HG03342 (cell line): ENCODE results near the gene HTRA2.
"Not testable (repeated sequence)": the region's sequence is repeated elsewhere in the genome, so short reads cannot be mapped to it uniquely, and the experiment has no call there.

ENCODE experiments used
- ATAC-seq: cut with Tn5 transposase; IDR thresholded peaks from one replicate; pipeline ENCODE4 v1.9.1; 2021; ENCODE audit warnings: mild to moderate bottlenecking, moderate library complexity; ENCODE audit not compliant: unreplicated experiment

The HTRA2 gene

DNA sequence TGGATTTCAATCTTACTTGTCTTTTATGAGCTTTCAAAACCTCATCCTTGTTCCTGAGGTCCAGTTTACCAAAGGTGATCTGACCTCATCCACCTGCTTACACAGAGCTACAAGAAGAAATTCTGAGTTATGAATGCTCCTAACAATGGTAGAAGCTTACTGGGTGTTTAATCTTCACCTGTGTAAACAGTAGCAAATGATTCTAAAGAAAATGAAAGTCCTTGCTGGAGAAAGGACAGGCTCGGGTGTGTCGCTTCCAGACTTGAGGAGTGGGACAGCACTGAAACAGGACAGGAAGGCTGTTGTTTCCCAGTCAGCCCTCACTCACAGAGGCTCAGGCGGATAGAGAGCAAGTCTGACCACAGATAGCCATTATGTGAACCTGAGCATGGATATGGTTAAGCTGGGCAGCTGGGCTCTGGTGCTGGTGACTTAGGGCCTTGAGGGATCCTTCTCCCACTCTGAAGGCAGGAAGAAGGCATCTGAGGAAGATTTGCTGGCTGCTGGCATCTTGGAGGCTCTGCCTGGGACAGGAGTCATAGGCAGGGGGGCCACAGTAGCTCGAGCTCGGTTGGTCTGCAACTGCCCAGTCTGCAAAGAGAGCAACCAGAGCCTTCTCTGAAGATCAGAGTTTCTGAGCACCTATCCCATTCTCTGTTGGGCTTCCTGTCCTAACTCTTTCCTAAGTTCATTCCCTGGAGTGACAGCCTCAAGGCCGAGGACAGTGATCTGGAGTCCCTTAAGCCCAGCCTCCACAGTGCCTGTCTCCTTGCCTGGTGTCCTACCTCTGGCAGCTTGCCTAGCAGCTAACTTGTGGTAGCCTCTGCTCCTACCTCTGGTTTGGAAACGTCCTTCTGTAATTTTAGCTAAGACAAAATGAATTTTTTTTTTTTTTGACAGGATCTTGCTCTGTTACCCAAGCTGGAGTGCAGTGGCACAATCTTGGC lies 28.8 kb downstream of the HTRA2 start:
- no peak for ATAC-seq

DNA sequence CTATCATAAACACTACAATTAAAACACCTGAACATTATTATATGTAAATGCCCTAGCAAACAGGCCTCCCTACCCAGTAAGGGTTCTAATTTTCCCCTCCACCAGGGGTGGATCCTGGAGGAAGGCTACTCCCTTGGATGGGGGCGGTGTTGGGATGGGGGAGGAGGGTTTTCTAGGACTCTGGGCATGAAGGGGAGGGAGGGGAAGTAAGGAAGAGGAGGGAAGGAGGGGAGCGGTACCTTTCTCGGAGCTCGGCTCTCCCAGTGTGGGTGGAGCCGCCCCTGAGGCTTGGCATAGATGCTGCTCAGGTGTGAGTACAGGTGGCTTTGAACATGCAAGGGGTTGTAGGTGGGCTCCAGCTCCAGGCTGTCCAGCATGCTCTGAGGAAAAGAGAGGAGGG lies 30.2 kb downstream of the HTRA2 start:
- no peak for ATAC-seq

DNA sequence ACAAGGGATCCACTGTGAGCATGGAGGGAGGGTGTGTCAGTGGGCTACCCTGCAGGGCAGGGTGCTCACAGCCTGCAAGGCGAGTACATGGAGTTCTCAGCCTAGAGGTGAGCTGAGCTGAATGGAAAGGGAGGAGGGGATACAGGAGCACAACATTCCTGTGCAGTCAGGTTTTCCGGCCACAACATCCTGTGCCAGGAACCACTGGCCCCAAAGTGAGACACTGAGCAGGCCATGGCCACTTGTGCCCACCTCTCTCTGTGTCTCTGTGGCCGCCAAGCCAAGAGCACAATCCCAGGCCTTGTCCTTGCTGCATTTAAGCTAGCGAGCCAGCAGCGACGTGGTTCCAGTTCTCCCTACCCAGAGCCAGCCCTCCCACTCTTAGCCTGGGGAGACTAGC lies 30.9 kb downstream of the HTRA2 start:
- ATAC-seq, result no peak

DNA sequence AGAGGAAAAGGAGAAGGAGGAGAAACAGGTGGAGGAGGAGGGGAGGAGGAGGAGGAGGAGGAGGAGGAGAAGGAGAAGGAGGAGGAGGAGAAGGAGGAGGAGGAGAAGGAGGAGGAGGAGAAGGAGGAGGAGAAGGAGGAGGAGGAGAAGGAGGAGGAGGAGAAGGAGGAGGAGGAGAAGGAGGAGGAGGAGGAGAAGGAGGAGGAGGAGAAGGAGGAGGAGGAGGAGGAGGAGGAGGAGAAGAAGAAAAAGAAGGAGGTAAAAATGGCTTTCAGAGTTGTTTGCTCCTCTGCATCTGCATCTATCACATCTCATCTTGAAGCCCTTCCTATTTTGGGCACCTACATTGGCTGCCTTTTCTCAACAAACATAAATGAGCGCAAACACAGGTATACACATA lies 31.3 kb downstream of the HTRA2 start:
- ATAC-seq, result not testable (repeated sequence)

DNA sequence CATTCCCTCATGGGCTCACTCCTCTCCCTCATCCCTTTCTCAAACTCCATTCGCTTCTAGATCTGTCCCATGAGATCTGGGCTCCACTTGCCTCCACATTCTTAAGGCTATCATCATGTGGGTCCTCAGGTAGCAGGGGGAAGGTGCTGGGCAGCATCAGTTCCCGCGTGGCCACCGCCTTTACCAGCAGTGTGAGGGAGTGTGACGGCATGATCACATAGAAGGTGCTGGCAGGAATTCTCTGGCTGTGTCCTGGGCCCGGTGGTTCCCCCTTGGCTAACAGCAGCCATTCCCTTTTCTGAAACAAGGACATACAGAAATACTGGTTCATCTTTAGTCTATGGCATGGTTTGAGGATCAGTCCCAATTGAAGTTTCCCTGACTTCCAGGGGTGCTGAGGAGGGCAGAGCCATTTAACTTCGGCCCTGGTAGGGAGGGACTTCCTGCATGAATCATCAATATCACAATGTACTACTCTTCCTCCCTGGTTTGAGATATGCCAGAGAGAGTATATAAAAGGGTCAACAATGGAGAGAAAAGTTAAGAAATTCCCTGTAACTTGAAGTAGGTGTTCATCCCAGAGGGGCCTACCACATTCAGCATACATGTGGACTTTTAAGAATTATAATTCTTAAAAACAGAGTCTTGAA lies 32.5 kb downstream of the HTRA2 start:
- no peak for ATAC-seq

DNA sequence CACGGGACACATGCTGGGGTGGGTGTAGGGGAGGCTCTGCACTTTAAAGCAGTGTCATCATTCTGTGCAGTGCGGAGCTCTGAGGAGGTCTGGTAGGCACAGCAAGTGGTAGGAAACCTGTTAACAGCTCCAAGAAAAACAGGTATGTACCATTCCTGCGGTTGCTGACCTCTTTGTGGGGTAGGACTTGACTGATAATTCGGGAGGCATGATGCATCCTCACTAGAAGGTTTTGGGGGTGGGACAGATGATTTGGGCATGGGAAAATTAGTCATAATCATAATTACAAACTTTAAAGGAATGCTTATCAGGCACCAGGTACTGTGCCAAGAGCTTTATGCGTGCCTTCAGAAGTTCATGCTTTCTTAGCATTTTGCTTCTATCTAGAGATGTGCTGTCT lies 34.5 kb downstream of the HTRA2 start:
- ATAC-seq, result no peak

DNA sequence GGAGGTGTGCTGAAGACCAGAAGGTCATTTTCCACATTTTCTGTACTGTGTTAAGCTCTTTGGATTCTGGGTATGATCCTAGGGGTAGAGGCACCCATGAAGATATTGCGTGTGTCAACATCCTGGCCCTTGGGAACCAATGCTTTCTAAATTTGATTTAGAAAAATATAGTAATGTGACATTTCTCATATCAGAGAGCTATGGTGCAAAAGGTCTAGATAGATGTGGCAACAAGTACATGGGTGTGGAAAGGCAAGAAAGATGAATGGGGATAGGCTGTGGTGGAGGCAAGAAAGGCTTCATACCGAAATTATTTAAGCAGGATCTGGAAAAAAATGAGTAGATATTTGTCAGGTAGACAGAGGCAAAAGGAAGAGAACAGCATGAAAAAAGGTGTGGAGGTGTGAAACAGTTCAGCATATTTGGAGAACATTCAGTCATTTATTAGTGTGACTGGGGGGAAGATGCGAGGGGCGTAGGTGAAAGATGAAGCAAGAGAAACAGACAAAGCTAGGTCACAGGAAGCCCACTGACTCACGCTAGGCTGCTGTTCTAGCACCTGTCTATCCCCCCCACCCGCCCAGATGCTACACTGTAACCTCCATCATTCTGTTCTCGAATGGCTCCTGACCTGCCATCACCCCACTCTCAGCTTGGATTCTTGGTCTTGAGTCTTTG lies 36.5 kb downstream of the HTRA2 start:
- no peak for ATAC-seq

DNA sequence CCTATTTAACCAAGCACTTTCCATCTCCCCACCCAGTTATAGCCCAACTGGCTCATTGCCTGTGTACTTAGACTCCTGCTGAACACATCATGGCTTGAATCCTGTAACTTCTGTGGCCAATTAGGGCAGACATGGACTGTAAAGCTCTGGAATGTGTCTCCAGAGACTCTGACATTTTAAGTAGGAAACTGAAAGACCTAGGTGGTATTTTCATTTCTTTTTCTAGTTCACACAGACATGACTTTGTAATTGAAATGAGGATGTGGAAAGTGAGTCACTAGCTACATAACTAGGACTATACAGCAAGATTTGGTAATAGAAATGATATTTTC lies 37.0 kb downstream of the HTRA2 start:
- no peak for ATAC-seq

DNA sequence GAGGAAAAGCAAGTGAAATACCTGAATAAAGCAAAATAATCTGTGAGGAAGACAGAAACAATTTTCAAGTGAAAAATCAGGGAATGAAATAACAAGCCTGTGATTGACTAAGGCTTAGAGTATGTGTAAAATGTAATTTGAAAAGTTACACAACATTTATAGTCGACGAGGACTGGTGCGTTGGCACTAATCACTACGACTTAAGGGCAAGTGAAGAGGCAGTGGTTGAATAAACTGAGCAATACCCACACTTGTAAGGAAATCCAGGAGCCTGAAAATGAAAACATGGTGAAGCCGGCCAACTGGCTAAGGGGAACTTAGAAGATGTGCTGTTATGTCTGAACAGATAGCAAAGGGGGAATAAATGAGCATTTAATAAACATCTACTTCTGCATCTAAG lies 38.1 kb downstream of the HTRA2 start:
- no peak for ATAC-seq

DNA sequence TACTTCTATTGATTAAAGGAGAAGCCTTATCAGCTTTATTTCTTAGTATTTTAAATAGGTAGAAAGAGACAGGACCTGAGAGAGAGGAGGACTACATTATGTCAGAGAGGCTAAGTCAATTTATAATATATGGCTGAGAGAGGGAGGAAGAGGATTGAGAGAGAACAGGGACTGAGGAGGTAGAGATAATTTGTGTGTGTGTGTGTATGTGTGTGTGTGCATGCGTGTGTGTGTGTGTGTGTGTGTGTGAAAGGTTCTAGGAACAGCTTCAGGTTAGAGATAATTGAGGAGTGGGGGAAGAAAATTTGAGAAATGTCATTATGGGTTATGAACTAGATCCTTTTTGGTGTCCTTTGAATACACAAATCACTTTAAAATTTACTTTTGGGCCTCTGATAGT lies 40.0 kb downstream of the HTRA2 start:
- ATAC-seq, result no peak

DNA sequence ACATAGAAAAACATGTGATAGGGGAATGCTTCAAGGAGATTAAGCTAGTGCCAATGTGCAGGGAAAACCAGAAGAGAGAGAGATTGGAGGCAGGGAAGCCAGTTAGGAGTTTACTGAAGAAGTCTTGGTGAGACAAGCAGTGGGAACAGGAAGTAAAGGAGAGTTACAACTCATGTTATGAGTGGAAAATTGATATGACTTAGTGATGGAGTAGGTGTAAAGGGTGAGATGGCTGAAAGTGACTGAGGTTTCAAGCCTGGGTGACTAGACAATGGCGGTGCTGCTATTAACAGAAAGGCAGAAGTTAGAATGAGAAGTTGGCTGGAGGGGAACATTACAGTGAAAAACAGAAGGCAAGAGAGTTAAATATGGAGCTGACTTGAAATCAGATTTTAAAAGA lies 41.3 kb downstream of the HTRA2 start:
- ATAC-seq, result peak; percentile 69

DNA sequence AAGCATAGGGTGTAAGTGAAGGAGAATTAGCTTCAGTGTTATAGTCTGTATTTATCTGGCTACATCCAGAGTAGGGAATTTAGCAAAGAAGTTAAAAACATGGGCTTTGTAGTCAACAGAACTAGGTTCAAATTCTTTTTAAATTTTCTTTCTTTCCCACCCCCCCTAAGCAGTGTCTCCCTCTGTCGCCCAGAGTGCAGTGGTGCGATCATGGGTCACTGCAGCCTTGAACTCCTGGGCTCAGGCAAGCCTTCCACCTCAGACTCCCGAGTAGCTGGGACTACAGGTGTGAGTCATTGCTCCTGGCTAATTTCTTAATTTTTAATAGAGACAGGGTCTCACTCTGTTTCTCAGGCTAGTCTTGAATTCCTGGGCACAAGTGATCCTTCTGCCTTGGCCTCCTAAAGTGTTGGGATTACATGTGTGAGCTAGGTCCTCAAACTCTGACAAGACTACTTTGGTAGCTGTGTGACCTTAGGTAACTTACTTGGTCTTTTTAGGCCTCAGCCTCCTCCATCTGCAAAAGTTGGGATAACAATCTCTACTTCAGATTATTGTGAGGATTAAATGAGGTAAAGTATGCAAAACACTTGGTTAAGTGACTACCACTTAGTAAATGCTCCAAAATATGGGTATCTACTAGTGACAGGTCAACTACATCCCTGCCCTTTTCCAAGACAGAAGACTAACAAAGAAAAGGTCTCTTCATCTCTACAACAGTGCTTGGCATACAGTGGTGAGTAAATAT lies 42.6 kb downstream of the HTRA2 start:
- no peak for ATAC-seq

DNA sequence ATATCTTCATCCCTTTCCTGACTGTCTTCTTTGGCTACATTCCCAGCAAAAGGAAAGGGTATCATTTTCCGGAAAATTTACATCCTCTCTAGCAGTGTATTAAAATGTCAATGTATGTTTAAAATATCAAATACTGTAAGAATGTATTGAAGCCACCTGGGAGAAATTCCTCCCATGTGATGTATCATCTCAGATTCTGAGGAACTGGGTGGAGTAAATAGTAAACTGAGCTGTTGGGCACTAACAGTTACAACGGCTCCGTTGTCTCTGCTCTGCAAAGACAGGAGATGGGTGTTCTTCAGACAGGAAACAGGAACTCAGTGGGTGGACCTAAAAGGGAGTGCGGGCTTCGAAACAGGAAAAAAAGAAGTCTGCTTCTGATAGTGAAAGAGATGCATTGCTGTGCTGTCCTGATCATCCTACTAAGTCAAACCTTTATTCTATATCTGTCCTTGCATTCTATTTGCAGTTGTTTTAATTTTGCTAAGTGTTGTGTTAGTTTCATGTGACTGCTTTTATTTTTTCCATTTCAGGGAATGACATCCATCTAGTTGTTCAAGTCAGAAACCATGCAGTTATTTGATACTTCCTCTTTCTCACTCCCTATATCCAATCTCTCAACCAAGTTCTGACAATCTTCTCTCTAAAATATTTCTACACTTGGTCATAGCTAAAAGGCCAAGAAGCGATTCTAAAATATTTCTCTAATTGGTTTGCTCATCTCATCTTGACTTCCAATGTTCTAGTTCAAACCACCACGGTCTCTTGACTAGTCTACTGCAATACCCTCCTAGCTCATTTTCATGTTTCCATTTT lies 44.2 kb downstream of the HTRA2 start:
- ATAC-seq, result peak; percentile 44

DNA sequence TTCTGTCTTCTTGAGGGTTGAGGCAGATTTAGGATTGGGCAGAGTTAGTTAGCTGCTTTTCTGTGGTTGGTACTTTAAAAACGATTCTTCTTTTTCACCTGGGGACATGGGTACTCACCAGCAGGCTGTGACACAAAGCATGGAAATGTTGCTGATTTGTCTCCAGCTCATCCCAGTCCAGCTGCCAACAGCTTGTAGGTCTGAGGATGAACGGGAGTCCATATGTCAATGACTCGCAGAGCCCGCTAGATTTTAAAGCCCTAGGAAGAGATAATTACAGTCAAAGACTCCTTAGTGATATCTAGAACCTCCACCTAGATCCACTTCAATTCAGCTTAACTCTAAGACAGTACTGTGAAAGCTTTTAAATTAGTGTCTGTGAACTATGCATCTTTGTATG lies 45.6 kb downstream of the HTRA2 start:
- no peak for ATAC-seq

DNA sequence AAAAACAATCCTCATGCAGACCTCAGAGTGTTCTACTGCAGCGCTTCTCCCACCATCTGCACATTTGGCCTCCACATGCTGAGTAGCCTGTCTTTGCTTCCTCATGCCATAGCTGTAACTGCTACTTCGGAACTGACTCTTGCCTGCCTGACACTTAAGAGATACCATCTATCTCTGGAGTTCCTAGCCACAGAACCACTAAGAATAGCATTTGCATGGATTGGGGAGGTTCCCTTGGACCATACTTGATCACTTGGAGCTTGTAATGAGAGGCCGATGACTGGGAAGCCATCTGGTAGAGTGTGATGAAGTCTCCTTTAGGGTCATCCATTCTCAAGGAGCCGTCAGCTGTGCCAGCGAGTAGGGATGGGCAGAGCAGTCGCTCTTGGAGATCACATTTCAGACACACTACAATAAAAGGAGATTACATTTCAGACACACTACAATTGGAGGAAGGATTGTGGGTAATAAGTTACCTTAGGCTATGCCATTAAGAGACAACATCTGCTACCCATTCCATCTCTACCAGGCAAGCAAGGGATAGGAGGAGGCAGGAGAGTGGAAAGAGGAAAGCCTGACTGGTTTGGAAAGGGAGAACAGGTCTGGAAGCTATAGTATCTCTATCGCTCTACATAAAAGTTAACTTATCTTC lies 46.6 kb downstream of the HTRA2 start:
- no peak for ATAC-seq

DNA sequence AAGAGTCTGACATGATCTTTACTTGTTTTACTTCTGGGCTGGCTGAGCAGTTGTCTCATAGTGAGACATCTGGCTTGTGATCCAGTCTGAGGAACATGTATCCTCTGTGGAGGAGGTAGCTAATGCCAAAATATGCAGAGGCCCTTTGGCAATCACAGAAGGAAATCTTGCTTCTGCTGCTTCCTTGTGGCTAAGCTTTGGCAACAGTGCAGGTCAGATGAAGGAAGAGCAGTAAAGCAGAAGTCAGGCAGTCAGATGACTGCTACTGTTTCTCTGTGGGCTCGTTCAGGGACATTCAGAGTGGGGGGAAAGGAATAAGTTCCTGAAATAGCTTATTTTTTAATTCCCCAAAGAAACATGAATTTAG lies 47.1 kb downstream of the HTRA2 start:
- ATAC-seq, result no peak

DNA sequence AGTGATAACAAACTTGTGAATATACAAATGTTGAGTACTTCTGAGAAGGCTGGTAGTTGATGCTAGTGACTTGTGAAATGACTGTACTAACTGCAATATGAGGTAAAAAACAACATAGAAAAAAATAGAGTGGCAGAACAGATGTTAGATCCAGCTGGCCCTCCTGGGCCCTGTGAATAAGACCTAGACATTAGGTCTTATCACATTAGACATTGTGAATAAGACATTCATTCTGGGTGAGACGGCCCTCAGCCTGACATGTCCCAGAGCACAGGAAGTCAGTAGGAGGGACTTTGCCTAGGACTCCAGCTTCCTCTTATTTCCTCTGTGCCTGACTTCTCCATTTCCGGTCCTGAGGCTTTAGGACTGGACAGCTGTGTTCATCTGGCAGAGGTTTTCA lies 47.7 kb downstream of the HTRA2 start:
- peak; percentile 37 for ATAC-seq

DNA sequence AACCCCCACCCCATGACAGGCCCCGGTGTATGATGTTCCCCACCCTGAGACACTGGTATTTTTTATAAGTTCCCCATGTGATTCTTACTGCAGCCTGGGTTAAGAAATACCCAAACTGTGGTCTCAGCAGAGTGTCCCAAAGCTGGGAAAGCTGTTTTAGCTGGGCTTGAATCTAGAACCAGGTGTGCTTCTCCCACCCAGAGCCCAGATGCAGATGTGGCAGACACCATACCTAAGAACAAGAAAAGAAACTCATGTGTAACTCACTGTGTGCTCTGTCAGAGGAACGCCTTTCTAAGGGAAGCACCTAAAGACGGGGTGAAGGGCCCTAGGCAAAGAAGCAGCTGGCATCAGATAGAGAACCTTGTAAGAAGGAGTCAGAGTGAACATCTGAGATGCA lies 48.7 kb downstream of the HTRA2 start:
- ATAC-seq, result peak; percentile 51

DNA sequence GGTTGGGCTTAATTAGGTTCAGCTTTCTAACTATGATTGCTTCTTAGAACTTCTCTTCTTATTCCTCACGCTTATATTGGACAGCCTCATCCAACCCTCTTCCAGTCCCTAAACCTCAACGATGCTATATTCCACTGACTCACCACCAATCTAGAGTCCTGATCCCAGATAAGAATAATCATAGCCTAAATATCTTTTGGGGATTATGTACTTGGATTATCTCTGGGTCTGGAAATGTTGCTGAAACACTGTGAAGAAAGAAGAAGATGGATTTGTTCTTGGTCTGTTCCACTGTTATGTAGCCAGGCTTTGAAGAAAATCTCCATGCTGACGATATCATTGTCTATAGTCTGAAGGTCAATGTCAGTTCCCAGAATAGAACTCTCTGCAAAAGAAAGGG lies 51.7 kb downstream of the HTRA2 start:
- ATAC-seq, result no peak

DNA sequence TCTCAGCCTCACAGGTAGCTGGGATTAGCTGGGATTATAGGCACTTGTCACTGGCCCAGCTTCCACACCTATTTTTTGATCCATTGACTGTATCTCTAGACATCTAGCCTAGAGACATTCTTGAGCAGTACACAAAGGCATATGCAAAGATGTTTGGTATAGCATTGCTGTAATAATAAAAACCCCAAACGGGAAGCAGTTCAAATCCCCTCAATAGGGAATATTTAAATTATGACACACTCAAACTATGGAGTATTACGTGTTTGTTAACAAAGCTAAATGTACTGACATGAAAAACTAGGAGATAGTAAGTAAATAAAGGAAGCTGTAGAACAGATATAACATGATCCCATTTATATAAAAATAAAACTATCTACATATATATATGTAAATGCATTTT lies 52.5 kb downstream of the HTRA2 start:
- no peak for ATAC-seq
